ENCODE results near the gene ROM1.
"Not testable (repeated sequence)": the region's sequence is repeated elsewhere in the genome, so short reads cannot be mapped to it uniquely, and the experiment has no call there.

Gene ROM1

DNA sequence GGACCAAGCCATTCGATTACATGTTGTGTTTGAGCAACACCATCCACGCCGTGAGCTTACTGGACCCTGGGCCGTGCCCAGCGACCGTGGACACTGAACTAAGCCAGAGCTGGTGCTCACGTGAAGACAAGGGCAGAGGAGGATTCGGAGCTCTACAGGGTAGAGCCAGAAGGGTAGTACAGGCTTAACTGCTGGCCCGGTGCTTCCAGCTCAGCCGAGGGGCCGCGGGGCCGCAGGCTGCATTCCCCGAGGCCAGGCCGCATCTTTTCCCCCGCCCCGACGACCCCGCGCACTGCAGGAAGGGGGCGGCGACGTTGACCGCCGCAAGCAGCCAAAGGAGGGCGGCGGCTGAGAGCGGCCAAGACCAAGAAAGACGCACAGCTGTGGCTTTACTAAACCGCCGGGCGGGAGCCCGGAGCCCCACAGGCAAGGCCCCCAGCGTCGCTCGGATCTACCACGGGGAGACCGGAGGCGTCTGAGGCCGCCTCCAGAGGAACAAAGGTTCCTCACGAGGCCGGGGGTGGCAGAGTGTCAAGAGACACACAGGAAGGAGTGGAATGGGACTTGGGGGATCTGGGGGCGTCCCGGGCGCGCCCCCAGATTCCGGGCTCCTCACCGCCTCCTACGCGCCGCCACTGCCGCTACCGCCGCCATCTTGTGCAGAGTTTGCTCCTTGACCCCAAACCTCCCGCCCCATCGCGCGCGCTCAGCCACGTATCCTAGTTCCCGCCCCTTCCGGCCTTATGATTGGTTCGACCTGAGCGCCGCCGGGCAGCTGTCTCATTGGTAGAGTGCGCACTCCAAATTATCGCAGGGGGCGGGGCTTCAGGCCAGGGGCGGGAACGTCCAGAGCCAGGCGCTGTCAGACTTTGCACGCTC is 33.1 kb downstream of the ROM1 start, which contains the start of gene GANAB:
Gene GANAB, minus strand, starts transcription at position 668 of the 879 bp plus-strand sequence. Its CDS starts 14 bp downstream, at position 654.
- H3K4me3 ChIP-seq (replicated peaks; ENCODE audit: low read depth, low read length): peak within 1 kb of the TSS; percentile 92
- DNase-seq (ENCODE audit: low read depth): peak; percentile 97
- TF ChIP-seq, protein P1, sequence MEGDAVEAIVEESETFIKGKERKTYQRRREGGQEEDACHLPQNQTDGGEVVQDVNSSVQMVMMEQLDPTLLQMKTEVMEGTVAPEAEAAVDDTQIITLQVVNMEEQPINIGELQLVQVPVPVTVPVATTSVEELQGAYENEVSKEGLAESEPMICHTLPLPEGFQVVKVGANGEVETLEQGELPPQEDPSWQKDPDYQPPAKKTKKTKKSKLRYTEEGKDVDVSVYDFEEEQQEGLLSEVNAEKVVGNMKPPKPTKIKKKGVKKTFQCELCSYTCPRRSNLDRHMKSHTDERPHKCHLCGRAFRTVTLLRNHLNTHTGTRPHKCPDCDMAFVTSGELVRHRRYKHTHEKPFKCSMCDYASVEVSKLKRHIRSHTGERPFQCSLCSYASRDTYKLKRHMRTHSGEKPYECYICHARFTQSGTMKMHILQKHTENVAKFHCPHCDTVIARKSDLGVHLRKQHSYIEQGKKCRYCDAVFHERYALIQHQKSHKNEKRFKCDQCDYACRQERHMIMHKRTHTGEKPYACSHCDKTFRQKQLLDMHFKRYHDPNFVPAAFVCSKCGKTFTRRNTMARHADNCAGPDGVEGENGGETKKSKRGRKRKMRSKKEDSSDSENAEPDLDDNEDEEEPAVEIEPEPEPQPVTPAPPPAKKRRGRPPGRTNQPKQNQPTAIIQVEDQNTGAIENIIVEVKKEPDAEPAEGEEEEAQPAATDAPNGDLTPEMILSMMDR (IDR thresholded peaks at IDR 0.05; ENCODE audit: low read length, missing control alignments): no peak

DNA sequence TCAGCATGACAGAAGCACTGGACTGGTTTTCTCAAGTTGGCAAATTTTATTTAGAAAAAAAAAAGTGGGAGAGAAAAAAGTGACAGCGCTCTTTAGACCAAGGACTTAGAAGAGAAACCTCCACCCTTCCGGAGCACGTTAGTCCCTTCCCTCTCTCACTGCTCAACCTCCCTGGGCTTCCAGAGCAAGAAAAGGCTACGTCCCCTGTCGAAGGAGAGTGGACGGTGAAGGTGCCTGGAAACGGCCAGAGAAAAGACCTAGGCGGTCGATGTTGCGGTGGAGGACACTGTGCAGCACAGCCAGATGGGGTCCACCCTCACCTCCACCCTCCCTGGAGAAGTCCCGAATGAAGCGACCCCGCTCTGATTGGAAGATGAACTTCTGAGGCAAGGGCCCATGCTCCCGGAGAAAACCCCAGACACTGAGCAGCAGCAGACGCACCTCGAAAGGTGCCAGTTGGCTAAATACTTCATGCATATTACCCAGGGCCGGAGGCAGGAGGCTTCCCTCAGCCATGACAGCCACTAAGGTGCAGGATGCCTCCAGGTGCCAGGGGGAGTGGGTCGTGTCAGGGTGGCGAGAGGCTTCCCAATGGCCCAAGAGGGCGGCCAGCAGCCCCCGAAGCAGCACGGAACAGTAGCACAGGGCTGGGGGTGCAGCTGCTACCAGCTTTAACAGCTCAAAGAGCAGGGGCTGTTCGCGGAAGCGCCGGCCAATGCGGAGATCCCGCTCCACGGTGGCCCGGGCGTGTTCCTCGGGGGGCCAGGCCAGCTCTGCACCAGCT is 34.0 kb downstream of the ROM1 start:
- DNase-seq (ENCODE audit: low read depth): no peak
- TF ChIP-seq, protein P1 (IDR thresholded peaks at IDR 0.05; ENCODE audit: low read length, missing control alignments): no peak
- no peak overlapping the region for H3K4me3 ChIP-seq (replicated peaks; ENCODE audit: low read depth, low read length)

DNA sequence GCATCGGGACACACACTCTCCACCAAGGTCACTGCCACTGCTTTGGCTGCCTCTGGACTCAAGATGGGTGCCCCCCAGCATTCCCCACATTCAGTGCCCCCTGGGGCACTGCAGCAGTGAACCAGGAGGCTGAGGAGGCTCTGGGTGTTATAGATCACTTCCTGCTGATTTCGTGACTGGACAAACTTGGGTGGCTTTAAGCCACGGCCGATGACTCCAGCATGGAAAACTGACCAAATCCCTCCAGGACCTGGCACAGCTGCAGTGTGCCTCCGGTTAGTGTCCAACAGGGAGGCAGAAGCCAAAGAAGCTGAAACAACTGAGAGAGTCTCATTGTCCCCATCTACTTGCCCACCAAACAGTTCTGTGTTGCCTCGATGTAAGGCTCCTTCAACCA is 34.5 kb downstream of the ROM1 start:
- DNase-seq (ENCODE audit: low read depth): no peak
- H3K4me3 ChIP-seq (replicated peaks; ENCODE audit: low read depth, low read length): no peak overlapping the region
- TF ChIP-seq, protein P1 (IDR thresholded peaks at IDR 0.05; ENCODE audit: low read length, missing control alignments): no peak

DNA sequence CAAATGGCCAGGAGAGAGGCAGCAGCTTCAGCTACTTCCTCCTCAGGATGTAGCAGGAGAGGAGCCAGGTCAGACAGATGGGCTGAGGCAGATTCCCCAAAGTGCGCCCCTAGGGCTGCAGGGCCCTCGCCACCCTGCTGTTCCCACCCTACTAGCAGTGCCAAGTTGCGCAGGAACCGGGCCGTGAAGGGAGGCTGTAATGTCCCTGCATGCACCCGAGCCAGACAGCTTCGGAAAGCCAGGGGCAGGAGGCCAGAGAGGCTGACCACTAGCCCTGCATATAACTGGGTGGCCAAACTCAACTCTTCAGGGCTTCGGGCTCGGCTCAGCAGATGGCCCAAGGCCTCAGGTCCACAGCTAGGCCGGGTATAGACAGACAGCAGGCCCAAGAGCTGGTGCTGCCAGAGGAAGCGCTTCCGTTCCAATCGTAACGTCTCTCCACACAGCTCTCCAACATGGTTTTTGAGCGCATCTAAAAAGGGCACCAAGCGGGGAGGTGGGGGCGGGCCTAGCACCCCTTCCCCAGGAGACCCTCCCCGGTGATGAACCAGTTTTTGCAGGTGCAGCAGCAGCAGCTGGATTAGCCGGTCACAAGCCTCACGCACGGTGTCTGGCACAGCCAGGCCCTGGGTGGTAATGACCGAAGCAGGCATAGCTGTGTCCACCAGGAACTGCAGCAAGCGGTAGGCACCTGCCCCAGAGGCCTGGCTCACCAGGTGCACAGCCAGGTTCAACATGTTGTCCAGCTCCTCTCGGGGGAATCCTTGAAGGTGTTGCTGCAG is 35.3 kb downstream of the ROM1 start:
- H3K4me3 ChIP-seq (replicated peaks; ENCODE audit: low read depth, low read length): no peak overlapping the region
- TF ChIP-seq, protein P1 (IDR thresholded peaks at IDR 0.05; ENCODE audit: low read length, missing control alignments): no peak
- DNase-seq (ENCODE audit: low read depth): no peak

DNA sequence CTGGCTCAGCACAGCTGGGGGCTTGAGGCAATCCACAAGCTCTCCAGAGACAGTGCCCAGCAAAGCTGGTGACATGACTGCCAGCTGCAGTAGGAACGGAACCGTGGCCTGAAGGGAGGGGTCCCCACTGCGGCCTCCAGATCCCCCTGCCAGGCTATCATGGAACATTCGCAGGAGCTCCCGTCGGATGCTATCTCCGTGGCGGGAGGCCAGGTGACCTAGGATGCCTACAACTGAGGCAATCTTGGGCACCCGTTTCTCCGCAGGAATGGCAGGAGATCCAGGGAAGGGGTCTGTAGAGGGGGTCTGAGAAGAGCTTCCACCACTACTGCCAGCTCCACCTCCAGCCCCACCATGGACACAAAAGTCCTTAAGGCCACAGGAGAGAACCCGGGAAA is 35.9 kb downstream of the ROM1 start:
- no peak for DNase-seq (ENCODE audit: low read depth)
- TF ChIP-seq, protein P1 (IDR thresholded peaks at IDR 0.05; ENCODE audit: low read length, missing control alignments): no peak
- no peak overlapping the region for H3K4me3 ChIP-seq (replicated peaks; ENCODE audit: low read depth, low read length)

DNA sequence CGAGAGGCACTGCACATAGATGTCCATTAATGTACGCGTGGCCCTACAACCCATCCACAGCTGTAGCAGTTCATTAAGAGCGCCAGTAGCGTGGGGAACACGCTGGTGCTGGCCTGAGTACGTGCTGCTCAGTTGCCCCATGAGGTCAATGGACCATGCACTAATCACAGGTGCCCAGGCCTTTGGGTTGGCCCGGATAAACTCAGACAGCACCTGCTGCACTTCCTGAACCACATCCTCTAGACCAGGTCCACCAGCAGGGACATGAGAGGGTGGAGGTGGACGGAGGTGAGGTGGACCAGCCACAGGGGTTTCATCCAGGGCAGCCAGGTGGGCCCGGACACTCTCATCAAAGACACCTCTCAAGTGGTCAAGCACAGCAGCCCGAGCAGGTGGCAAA is 36.4 kb downstream of the ROM1 start:
- TF ChIP-seq, protein P1 (IDR thresholded peaks at IDR 0.05; ENCODE audit: low read length, missing control alignments): no peak
- H3K4me3 ChIP-seq (replicated peaks; ENCODE audit: low read depth, low read length): no peak overlapping the region
- DNase-seq (ENCODE audit: low read depth): no peak

DNA sequence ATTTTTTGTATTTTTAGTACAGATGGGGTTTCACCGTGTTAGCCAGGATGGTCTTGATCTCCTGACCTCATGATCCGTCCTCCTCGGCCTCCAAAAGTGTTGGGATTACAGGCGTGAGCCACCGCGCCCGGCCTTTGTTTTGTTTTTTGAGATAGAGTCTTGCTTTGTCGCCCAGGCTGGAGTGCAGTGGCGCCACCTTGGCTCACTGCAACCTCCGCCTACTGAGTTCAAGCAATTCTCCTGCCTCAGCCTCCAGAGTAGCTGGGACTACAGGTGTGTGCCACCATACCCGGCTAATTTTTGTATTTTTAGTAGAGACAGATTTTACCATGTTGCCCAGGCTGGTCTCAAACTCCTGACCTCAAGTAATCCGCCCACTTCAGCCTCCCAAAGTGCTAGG is 37.2 kb downstream of the ROM1 start:
- not testable (repeated sequence) for H3K4me3 ChIP-seq (replicated peaks; ENCODE audit: low read depth, low read length); DNase-seq (ENCODE audit: low read depth)

Measured in fibroblast of pulmonary artery (primary cell).